Thyroid gland (tissue), 4 donors: ENCODE data around the gene CCDC192. TPM values are rescaled to one million over a fixed set of nuclear protein-coding genes. Genes with fewer than 3 reads are reported as not detected.

Experiments used
- DNase-seq, 2 donors: peaks; one replicate each; pipeline ENCODE4 v3.0.0-alpha.2; 2019
- H3K27ac ChIP-seq, 3 donors: fragments of 200-600 bp; sonication (generic); 1 replicate in 2 of 3; 2 replicates in 1 of 3; pipeline ENCODE4 v1.5.1; 2016 to 2019; ENCODE audit warnings: mild to moderate bottlenecking in 1 of 3, moderate library complexity in 1 of 3
- H3K27me3 ChIP-seq: fragments of 200-600 bp; sonication (generic); one replicate; pipeline ENCODE4 v1.5.1; 2019
- H3K36me3 ChIP-seq, 2 donors: fragments of 200-600 bp; sonication (generic); one replicate each; pipeline ENCODE4 v1.5.1; 2016 to 2019
- H3K4me1 ChIP-seq, 2 donors: fragments of 200-600 bp; sonication (generic); one replicate each; pipeline ENCODE4 v1.5.1; 2017 to 2019
- H3K4me3 ChIP-seq, 3 donors: fragments of 200-600 bp; sonication (generic); replicated peaks in 1 of 3; 1 replicate in 2 of 3; 2 replicates in 1 of 3; pipeline ENCODE4 v1.5.1; 2016; ENCODE audit warnings: mild to moderate bottlenecking in 1 of 3
- H3K9me3 ChIP-seq: fragments of 200-600 bp; sonication (generic); one replicate; pipeline ENCODE4 v1.5.1; 2017
- POLR2A ChIP-seq, 2 donors: fragments of 450-650 bp; IDR thresholded peaks; one replicate each; pipeline ENCODE4 v1.6.1; 2017; ENCODE audit warnings: antibody characterized with exemption in 2 of 2, mild to moderate bottlenecking in 2 of 2, moderate library complexity in 1 of 2
- WGBS, 2 donors: methylation state at CpG; one replicate each; pipeline ENCODE4 v1.1.5; 2017; 5-methylcytosine and 5-hydroxymethylcytosine counted together
- intact Hi-C: fragments of 100-400 bp; cut with DNase I; formaldehyde crosslinking; loops from one replicate; pipeline ENCODE4 v1.15.1; 2023
- total RNA-seq, 4 donors: library from RNA; depleted of rRNA; stranded (reverse); fragments of >200 nt; gene quantifications; one replicate each; pipeline ENCODE4 v1.2.3, GENCODE V29; 2016
- TF ChIP-seq, protein P1 (sequence below), 6 experiments: fragments of 200-600 bp in 3 of 6; fragments of 450-650 bp in 3 of 6; sonication (generic) in 3 of 6; IDR thresholded peaks; one replicate each; pipeline ENCODE4 v1.5.1; 2016 to 2019; ENCODE audit warnings: antibody characterized with exemption in 6 of 6, mild to moderate bottlenecking in 2 of 6, inconsistent platforms in 1 of 6, moderate library complexity in 1 of 6

CCDC192 gene
- total RNA-seq, 4 donors from 2014 or later: 1.3 TPM; not detected in 3

- H3K4me1 ChIP-seq: no peaks in the 10 kb centered on the region
- H3K27ac ChIP-seq: no peak overlapping the region
- no peaks in the 10 kb centered on the region for H3K9me3 ChIP-seq
- intact Hi-C loops: no loop called here
- H3K4me3 ChIP-seq: no peak overlapping the region
- 65 to 67% methylated on average over 1 of the region's 1 CpG for WGBS, 2 donors
- H3K36me3 ChIP-seq: no peaks in the 10 kb centered on the region
- no peaks in the 10 kb centered on the region for H3K27me3 ChIP-seq
- DNase-seq: no peak
- TF ChIP-seq POLR2A (IDR thresholded peaks at IDR 0.05): no peak
- TF ChIP-seq, protein P1, sequence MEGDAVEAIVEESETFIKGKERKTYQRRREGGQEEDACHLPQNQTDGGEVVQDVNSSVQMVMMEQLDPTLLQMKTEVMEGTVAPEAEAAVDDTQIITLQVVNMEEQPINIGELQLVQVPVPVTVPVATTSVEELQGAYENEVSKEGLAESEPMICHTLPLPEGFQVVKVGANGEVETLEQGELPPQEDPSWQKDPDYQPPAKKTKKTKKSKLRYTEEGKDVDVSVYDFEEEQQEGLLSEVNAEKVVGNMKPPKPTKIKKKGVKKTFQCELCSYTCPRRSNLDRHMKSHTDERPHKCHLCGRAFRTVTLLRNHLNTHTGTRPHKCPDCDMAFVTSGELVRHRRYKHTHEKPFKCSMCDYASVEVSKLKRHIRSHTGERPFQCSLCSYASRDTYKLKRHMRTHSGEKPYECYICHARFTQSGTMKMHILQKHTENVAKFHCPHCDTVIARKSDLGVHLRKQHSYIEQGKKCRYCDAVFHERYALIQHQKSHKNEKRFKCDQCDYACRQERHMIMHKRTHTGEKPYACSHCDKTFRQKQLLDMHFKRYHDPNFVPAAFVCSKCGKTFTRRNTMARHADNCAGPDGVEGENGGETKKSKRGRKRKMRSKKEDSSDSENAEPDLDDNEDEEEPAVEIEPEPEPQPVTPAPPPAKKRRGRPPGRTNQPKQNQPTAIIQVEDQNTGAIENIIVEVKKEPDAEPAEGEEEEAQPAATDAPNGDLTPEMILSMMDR (IDR thresholded peaks at IDR 0.05): no peak
Measured at GRCh38 chr5:127940854-127941253, 237.7 kb downstream of the CCDC192 start.

- WGBS, 2 donors: 65% methylated on average over 8 to 9 of the region's 9 CpGs
- no peaks in the 10 kb centered on the region for H3K4me1 ChIP-seq
- H3K9me3 ChIP-seq: no peaks in the 10 kb centered on the region
- no peaks in the 10 kb centered on the region for H3K36me3 ChIP-seq
- TF ChIP-seq, protein P1 (IDR thresholded peaks at IDR 0.05): no peak
- no peak for TF ChIP-seq POLR2A (IDR thresholded peaks at IDR 0.05)
- no peak for DNase-seq
- intact Hi-C loops: no loop called here
- no peak overlapping the region for H3K4me3 ChIP-seq
- H3K27ac ChIP-seq: no peak overlapping the region
- H3K27me3 ChIP-seq: no peaks in the 10 kb centered on the region
Measured at GRCh38 chr5:127941646-127942045, 238.5 kb downstream of the CCDC192 start.

DNA sequence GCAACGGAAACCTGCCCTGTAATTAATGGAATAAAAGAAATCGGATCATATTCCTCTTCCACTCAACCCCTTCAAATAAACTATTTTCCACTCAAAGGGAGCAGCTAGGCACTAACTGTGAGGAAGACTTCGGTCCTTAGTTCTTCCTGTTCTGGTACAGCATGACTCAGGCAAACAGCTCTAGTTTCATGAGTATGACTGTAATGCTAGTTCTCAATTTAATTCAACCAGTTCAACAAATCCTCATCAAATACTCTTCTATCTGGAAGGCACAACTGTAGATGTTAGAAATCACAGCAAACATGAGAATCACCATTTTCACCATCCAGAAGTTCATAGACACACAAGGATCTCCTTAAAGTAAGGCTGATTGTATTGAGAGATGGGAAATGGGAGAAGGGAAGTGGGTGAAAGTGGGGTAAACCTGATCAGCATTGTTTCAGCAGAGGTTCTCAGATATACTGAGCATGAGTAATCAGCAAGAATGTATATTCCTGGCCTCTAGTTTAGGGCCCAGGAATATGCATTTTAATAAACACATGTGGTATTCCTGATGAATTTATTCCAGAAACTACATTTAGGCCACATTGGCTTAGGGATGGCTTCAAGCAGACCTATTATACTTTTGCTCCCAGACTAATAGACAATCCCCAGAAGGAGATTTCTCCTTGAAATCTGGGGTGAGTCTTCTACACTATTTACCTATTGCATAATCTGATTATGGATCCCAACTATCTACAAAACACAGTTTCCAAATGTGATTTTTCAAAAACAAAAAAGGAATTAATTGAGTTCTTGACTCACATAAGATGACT is 239.3 kb downstream of the CCDC192 start:
- 83 to 87% methylated on average over 3 of the region's 3 CpGs for WGBS, 2 donors
- H3K9me3 ChIP-seq: no peaks in the 10 kb centered on the region
- no peak overlapping the region for H3K27ac ChIP-seq
- H3K36me3 ChIP-seq: no peaks in the 10 kb centered on the region
- intact Hi-C loops: no loop called here
- H3K4me1 ChIP-seq: no peaks in the 10 kb centered on the region
- DNase-seq: no peak
- H3K27me3 ChIP-seq: no peaks in the 10 kb centered on the region
- H3K4me3 ChIP-seq: no peak overlapping the region
- TF ChIP-seq, protein P1 (IDR thresholded peaks at IDR 0.05): no peak
- TF ChIP-seq POLR2A (IDR thresholded peaks at IDR 0.05): no peak

DNA sequence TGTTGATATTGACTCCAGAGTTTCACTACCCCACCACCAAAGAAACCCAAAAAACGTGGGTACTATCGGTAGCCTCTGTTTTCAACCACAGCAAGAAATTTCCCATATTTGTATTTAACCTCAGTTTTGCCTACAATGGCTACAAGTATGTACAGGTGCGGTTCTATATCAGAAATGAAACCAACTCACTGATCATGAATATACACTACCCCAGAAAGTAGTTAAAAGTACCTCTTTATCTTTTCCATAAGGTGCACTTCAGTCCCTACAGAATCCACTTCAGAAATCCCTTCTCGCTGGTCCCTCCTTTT is 239.8 kb downstream of the CCDC192 start:
- TF ChIP-seq, protein P1 (IDR thresholded peaks at IDR 0.05): no peak
- no peak for TF ChIP-seq POLR2A (IDR thresholded peaks at IDR 0.05)
- H3K4me1 ChIP-seq: no peaks in the 10 kb centered on the region
- no peak overlapping the region for H3K27ac ChIP-seq
- WGBS, 2 donors: 87 to 96% methylated on average over 4 of the region's 4 CpGs
- intact Hi-C loops: no loop called here
- DNase-seq: no peak
- H3K4me3 ChIP-seq: no peak overlapping the region
- no peaks in the 10 kb centered on the region for H3K27me3 ChIP-seq
- H3K9me3 ChIP-seq: no peaks in the 10 kb centered on the region
- no peaks in the 10 kb centered on the region for H3K36me3 ChIP-seq

DNA sequence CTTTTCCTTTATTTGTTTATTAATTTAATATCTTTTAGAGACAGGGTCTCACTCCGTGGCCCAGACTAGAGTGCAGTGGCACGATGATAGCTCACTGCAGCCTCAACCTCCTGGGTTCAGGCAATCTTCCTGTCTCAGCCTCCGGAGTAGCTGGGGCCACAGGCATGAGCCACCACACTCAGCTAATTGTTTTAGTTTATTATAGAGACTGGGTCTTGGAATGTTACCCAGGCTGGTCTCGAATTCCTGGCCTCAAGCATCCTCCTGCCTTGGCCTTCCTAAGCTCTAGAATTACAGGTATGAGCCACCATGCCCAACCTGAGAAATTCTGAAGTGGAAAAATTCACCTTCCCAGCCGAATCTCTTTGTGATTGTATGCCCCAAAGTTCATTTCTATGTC is 240.9 kb downstream of the CCDC192 start:
- intact Hi-C loops: no loop called here
- no peak for DNase-seq
- H3K27ac ChIP-seq: no peak overlapping the region
- 76 to 83% methylated on average over 5 of the region's 5 CpGs for WGBS, 2 donors
- H3K27me3 ChIP-seq: no peaks in the 10 kb centered on the region
- H3K9me3 ChIP-seq: no peaks in the 10 kb centered on the region
- no peaks in the 10 kb centered on the region for H3K4me1 ChIP-seq
- H3K36me3 ChIP-seq: no peaks in the 10 kb centered on the region
- H3K4me3 ChIP-seq: no peak overlapping the region
- TF ChIP-seq, protein P1 (IDR thresholded peaks at IDR 0.05): no peak
- no peak for TF ChIP-seq POLR2A (IDR thresholded peaks at IDR 0.05)
